MV-4-11 (cell line): ENCODE measurements around the gene MED27.
A peak's percentile ranks its signal among the peaks of the same experiment; 100 is the strongest.

Experiments
- DNase-seq: peaks from one replicate; lab custom pipeline; 2025; lab: John Stamatoyannopoulos, UW

Gene MED27

GRCh38 chr9:131853434-131853833, 226.2 kb downstream of the MED27 start:
- no peak for DNase-seq

GRCh38 chr9:131851414-131851813, 228.3 kb downstream of the MED27 start:
- DNase-seq = no peak

DNA sequence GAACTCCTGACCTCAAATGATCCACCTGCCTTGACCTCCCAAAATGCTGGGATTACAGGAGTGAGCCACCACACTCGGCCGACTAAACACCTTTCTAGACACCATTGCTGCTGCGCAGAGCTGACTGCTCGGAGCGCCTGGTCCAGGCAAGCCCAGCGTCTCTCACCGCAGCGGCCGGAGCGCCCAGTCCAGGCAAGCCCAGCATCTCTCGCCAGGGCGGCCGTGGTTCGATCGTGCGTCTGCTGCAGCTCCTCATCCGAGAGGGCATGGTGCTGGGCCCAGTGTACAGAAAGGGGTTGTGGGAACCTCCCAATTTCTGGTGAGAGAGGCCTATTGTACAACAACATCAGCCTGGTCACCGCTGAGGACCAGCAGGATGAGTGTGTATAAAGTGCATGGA, 230.3 kb downstream of the MED27 start:
- no peak for DNase-seq

DNA sequence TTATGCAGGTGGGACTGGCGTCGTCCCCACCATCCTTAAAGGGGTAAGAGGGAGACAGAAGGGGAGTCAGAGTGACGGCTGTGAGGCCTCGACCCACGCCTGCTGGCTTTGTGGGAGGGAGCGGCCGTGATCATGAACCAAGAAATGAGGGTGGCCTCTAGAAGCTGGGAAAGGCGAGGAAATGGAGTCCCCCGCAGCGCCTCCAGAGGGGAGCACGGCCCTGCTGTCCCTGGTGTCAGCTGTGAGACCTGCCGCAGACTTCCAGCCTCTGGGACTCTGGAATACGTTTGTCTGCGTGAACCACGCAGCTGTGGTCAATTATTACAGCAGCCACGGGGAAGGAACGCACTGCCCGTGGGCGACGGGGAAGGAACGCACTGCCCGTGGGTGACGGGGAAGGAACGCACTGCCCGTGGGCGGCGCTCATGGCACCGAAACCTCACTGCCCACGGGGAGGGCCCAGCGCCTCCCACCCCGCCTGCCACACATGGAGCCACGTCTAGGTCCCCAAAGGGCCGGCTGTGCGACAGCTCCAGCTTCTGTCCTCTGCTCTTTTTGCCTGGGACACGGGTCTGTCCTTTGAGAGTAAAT, 231.0 kb downstream of the MED27 start:
- no peak for DNase-seq

DNA sequence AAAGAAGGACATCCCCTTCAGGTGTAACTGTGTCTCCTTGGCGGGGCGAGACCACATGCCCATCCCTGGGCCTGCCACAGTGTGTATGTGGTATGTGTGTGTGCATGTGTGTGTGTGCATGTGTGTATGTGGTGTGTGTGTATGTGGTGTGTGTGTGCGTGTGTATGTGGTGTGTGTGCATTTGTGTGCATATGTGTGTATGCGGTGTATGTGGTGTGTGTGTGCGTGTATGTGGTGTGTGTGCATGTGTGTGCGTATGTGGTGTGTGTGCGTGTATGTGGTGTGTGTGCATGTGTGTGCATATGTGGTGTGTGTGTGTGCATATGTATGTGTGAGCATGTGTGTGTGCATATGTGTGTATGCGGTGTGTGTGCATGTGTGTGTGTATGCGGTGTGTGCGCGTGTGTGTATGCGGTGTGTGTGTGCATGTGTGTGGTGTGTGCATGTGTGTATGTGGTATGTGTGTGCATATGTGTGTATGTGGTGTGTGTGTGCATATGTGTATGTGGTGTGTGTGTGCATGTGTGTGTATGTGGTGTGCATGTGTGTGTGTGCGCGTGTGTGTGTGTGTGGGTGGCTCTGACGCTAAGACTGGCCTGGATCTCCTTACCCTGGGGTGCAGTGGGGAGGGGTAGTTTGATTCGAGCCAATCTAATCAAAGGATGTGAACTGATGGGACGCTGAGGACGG, 231.9 kb downstream of the MED27 start:
- DNase-seq = no peak

- no peak for DNase-seq
Measured at GRCh38 chr9:131845305-131846298, 234.1 kb downstream of the MED27 start.

GRCh38 chr9:131844745-131845118, 234.9 kb downstream of the MED27 start:
- no peak for DNase-seq

DNA sequence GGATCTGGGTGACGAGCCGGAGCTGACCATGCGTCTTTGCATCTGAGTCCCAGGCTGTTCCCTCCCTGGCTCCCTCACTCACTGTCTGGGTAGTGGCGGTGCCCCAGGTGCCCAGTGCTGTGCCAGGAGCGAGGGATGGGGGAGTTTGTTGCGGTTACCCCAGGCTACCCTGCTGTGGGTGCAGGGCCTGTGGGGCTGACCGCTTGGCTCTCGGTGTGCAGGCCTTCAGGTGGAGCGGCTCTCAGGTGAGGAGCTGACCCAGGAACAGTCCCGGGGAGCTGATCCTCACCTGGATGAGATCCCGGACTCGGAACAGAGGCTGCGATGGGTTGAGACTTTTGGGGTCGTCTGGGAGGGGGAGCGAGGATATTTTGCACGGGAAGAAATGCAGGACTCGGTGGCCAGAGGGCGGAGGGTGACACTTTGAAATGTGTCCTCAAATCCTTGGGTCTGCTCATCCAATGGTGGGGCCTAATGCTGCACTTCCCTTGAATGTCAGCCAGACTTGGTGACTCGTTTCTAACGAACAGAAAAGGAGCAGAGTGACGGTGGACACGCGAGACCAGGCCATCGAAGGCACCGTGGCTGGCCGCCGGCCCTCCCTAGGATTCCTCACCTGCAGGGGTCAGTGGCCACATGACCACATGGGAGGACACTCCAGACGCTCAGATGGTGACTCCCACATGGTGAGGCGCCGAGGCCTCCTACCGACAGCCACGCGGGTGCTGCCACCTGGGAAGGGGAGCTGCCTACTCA, 235.5 kb downstream of the MED27 start:
- DNase-seq = no peak

DNA sequence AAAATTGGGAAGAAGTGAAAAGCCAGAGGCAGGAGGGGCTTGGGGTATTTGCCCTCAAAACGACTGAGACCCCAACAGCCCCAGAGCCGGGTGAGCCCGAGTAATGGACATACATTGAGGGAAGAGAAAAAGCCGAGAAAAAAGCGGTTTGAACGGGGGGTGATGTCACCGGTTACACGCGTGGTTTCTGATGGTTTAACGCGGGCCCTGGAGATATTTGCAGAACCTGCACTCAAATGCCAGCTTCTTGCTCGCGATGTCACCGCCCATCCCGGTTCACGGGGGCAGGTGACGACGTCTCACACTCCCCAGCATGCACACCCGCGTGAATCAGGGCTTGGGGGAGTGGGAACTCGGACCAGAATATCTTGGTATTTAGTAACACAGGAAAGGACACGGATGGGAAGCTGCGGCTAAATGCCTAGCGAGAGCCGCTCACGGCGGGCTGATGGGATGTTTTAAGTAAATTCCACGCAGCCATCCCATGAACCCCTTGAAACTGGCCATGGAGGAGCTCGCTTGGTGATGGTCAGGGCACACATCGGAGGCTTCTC, 237.8 kb downstream of the MED27 start:
- no peak for DNase-seq

GRCh38 chr9:131840751-131841702, 238.6 kb downstream of the MED27 start:
- DNase-seq = no peak

DNA sequence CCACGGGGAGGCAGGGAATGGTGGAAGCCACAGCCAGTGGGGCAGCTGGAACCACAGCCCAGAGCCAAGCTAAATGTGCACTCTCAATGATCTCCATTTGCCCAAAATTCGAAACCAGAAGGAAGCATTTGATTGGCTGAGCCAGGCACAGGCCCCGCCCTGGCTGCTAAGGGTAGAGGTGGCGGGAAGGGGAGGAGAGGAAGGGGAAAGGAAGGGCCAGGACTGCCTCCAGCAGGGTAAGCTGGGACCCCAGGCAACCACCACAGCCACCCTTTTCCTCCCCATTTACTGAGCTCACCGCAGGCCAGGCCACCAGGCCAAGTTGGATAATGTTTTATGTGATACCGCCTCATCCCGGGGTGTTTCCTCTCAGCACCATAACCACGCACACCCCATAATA, 239.4 kb downstream of the MED27 start:
- DNase-seq = no peak

DNA sequence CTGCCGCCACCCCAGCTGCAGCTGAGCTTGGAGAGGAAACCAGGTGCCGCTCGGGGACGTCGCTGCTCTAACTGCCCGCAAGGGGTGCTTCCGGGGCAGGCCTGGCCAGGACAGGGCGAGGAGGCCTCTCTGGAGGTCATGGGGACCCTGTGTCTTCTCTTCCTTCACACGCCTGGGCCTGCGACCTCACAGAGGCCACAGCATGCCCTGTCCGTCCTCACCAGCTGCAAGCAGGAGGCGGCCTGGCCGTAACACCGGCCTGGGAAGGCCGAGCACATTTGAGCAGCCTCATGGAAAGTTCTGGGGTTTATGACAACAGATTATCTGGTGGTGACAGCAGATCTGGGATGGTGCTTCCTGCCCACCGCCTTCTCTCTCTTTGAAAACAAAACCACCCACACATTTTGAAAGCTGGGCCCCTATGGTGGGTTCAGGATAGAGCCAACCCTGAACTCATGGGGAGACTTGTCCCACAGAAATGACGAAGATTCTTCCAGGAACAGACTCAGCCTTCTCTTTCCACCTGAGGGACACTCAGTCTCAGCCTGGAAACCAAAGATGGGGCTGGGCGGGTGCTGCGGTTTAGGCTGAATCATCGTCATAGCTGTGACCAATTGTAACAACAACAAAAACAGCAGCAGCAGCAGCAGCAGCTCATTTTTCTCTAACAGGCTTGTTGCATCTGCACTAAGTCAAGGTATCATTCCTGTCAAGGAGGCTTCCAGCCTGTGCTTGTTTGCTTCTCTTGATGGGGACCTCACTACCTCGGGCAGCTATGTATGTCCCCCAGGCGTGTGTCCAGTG, 240.2 kb downstream of the MED27 start:
- peak; percentile 35 for DNase-seq

GRCh38 chr9:131838530-131839280, 241.0 kb downstream of the MED27 start:
- DNase-seq = no peak

DNA sequence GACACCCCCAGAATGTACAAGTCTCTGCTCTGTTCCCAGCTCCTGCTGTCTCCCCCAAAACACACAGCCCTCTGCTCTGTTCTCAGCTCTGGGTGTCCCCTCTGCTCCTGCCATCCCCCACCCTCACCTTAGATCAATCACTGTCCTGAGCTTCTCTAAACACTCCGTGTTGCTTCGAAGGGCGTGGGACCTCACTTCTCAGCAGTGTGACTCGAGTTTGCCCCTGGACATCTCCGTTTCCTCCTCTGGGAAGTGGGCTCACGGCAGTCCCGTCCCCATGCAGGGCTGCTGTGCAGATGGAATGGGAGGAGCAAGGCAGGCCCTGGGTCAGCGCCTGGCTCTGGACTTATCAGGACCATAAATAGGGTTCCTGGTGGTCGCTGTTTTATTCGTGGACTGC, 241.8 kb downstream of the MED27 start:
- no peak for DNase-seq

DNA sequence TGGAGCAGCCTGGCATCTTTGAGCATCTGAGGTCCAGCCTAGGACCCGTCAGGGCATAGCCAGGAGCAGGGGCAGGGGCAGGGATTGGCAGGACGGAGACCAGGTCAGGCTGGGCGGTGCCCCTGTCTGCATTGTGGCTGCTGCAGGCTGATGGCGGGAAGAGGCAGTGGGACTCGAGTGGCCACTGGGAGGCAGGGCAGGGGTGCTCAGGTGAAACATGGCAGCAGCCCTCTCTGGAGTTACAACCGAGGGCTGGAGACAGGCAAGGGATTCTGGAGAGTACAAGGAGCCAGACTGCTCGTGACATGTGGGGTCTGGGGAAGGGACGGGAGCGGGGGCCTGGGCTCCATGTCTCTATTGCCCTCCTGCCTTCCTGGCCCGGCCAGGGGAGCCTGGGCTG, 242.4 kb downstream of the MED27 start:
- DNase-seq = no peak

GRCh38 chr9:131836607-131837315, 242.9 kb downstream of the MED27 start:
- DNase-seq = no peak

GRCh38 chr9:131836021-131836420, 243.6 kb downstream of the MED27 start:
- DNase-seq = no peak

GRCh38 chr9:131835151-131835910, 244.3 kb downstream of the MED27 start:
- DNase-seq = no peak
